G401.6 (cell line): Measurements from ENCODE around the gene TUBAL3.
"Not testable (repeated sequence)": the region's sequence is repeated elsewhere in the genome, so short reads cannot be mapped to it uniquely, and the experiment has no call there.

ENCODE experiments used
- FAIRE-seq: peaks from 2 replicates; lab custom pipeline; 2012; peaks lifted over from hg19 to GRCh38; lab: Jason Lieb, UNC

Gene TUBAL3

DNA sequence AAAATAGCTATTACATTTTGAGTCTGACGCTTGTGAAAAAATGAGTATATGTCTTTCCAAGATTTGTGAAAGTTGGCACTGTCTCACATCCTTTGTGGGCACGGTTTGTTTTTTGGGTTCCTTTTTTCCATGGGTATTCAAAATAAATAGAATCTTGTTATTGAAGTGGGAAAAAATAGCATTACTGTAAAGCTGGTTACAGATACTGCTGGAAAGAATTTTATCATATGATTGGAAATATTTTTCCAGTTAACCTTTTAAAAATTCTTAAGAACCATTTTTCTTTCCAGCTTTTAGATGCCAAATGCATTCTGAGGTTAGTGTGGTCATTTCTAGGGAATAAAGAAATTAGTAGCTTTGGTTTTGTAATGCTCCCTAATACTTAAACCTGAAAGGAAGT lies 19.1 kb upstream of the TUBAL3 start:
- FAIRE-seq = no peak

DNA sequence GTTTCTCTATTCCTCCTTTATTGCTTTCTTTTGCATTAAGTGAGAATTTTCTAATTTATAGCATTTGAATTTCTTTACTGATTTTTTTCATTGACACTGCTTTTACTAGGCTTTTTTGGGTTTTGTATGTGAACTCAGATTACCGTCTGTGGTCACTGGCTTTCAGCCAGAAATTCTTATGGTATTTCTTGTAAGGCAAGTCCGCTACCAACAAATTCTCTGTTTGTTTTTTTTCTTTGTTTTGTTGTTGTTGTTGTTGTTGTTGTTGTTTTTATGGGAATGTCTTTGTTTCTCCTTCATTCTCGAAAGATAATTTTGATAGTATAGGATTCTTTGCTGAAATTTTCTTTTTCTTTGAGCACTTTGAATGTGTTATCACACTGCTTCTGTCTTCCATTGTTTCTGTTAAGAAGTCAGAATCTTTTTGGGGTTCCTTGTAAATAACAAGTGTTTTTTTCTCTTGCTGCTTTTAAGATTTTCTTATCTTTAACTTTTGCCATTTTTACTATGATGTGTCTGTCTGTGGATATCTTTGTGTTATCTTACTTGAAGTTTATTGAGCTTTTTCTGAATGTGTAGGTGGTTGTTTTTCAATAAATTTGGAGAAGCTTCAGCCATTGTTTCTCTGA lies 15.0 kb upstream of the TUBAL3 start:
- no peak for FAIRE-seq

DNA sequence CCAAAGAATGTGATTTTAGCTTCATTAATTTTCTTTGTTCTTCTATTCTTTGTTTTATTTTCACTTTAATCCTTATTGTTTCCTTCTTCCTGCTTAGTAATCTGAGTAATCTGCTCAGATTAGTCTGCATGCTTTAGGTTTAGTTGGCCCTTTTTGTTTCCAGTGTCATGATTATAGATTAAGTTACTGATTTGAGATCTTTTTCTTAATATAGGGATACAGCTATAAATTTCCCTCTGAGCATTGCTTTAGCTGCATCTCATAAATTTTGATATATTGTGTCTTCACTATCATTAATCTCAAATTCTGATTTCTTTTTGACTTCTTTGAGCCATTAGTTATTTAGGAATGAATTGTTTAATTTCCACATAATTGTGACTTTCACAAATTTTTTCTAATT lies 14.0 kb upstream of the TUBAL3 start:
- peak; percentile 55 for FAIRE-seq

DNA sequence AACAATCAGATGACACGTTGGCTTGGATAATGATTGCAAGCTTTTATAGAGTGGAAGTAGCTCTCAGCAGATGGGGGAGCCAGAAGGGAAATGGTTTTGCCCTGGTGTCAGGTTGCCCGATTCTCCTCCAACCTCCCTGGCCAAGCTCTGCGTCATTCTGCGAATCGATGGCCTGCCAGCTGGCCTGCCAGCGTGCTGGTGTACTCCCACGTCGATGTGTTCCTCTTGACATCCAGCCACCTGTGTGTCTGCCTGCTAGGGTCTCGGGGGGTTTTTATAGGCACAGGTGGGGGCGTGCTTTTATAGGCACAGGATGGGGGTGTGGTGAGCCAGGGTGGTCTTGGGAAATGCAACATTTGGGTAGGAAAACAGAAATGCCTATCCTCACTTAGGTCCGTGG lies 12.4 kb upstream of the TUBAL3 start:
- FAIRE-seq = no peak

DNA sequence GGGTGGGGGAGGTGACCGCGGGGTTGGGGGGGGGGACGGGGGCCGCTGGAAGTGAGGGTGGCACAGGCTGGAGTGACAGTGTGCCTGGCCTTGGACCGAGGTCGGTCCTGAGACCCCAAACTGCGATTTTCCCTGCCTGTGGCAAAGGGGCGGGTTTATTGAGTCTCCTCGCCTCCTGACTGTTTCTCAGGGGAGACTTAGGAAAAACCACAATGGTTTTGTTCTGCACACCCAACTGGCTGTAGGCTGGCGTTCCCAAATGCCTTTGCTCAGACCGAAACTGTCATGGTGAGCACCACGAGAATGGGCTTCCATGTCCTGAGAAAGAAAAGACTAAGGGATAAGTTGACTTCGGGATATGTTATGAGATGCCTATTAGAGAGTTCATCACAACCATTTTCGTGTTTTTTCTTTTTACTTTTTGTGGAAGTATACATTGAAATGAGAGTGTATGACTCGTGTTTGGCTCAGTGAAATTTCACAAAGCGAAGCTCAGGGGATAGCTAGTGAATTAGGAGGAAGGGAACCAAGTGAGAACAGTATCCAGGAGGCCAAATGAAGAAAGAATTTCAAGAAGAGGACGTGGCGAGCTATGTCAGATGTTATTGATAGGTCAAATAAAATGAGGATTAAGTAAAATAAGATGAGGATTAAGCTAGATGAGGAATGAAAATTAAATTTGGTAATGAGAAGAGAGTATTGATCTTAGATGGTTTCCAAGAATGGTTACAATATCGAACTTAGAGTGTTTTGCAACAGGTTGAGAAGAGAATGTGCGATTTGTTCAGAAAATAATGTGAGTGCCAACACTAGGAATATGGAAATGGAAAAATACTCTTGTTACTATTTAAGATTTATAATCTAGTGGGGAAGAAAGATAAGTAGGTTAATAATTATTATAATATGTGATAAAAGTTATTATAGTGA lies 8.6 kb upstream of the TUBAL3 start:
- FAIRE-seq = no peak

DNA sequence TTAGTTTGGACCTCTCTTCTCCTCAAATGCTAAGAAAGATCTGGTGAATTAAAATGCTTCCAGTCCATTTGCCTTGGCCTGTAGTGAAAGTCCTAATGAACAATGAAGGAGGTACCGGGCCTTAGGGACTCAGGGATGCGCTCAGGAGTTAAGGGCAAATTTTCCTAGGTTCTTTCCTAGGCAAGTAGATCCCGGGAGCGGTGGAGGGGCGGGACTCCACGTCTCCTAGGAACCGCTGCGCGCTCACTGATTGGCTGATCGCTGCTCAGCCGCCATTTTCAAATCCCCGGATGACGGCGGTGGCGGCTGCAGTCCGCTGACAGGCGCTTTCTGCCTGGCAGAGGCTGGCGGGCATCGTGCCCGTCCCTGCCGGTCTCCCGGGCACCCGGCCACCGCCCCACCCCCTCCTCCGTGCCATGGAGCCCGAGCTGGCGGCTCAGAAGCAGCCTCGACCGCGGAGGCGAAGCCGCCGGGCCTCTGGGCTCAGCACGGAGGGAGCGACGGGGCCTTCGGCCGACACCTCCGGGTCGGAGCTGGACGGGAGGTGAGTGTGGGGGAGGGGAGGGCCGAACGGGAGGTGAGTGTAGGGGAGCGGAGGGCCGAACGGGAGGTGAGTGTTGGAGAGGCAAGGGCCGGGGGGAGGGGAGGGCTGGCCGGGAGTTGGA lies 7.8 kb upstream of the TUBAL3 start, which contains the start of gene NET1:
NET1 (plus strand) TSS at position 281 of the 665 bp plus-strand sequence; CDS start at position 417, 136 bp downstream.
- FAIRE-seq = peak; percentile 87

DNA sequence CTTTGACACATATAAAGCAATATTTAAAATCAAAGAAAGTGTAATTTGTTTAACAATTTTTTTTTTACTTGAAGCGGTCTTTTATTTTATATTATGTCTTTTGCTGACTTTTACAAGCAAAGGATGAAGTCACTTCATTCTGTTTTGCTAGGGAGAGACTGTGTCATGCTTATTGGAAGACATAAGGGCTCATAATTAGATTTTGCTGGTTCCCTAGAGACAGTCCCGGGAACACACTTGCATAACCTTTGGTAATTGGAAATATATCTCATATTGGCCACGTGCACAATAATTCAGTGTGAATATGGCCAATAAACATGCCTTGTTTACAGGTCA lies 7.3 kb upstream of the TUBAL3 start:
- FAIRE-seq = no peak

DNA sequence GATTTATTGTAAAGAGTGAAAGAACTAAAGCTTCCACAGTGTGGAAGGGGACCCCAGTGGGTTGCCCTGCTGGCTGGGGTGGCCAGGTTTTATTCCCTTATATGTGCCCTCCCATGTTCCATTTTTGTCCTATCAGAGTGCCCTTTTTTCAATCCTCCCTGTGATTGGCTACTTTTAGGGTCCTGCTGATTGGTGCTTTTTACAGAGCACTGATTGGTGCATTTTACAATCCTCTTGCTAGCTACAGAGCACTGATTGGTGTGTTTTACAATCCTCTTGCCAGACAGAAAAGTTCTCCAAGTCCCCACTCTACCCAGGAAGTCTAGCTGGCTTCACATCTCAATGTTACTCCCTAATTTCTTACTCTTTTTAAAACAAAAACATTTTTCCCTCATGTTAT lies 6.2 kb upstream of the TUBAL3 start:
- FAIRE-seq = not testable (repeated sequence)

DNA sequence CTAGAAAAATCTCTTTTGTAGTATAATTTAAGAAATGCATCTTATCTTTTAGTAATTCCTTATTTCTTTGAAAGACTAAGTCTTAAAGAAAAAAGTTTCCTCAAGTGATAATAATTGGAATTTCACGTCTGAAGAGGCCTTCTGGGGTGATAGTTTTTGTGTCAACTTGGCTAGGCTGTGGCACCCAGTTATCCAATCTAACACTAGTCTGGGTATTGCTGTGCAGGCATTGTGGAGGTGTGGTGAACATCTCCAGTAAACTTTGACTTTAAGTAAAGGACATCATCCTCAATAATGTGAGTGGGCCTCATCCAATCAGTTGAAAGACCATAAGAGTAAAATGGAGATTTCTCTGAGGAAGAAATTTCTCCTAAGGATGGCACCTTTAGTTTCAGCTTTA lies 2.3 kb upstream of the TUBAL3 start:
- no peak for FAIRE-seq

DNA sequence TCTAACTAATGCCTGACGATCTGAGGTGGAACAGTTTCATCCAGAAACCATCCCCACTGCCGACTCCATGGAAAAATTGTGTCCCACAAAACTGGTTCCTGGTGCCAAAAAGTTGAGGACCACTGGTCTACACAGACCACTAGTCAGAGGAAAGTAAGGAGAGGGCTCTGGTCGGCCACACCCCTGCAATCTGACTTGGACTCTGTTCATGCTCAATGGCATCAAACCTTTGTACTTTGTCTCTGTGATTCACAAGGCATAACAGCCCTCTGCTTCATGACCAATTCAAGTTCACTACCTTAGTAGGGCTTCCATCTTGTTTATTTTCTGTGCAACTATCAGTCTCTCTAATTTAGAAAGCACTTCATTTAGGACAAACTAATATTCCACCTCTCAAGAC lies 1.8 kb downstream of the TUBAL3 start:
- FAIRE-seq = no peak

DNA sequence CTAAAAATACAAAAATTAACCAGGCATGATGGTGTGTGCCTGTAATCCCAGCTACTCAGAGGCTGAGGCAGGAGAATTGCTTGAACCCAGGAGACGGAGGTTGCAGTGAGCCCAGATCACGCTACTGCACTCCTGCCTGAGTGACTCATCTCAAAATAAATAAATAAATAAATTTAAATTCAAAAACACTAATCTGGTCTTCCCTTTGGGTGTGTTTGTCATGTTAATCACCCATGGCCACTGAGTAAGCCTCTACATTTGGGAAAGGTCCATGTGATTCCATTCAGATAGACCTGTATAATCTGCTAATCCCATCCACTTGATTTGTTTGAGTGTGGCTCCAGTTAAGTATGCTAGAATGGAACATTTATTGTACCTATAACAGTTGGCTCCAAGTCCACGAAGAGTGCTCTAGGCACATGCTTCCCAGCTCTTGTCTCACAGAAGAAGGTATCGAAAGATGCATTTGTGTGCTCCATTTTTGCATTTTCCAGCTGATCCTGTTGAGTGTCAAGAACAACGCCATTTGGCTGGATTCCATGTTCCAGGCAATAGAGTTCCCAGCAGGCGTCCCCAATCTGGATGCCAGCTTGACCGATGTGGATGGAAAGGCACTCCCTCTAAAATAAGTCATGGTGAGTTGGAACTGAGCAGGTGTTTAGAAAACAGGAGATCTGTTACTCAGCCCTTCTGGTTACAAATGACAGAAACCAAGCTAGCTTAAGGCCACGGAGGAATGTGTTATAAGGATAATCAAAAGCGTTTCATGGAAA lies 4.0 kb downstream of the TUBAL3 start:
- FAIRE-seq = no peak

DNA sequence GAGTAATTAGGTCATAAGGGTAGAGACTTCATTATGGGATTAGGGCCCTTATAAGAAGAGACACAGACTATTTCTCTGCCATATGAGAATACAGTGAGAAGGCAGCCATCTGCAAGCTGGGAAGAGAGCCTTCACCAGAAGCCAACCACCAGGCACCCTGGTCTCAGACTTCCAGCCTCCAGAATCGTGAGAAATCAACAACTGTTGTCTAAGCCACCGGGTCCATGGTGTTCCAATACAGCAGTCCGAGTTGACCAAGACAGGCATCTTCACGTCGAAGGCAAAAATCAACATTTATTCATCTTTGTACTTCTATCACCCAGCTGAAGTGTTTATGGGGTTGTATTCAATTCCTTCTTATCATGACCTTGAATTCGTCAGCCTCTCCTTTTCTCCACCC lies 5.3 kb downstream of the TUBAL3 start:
- no peak for FAIRE-seq

DNA sequence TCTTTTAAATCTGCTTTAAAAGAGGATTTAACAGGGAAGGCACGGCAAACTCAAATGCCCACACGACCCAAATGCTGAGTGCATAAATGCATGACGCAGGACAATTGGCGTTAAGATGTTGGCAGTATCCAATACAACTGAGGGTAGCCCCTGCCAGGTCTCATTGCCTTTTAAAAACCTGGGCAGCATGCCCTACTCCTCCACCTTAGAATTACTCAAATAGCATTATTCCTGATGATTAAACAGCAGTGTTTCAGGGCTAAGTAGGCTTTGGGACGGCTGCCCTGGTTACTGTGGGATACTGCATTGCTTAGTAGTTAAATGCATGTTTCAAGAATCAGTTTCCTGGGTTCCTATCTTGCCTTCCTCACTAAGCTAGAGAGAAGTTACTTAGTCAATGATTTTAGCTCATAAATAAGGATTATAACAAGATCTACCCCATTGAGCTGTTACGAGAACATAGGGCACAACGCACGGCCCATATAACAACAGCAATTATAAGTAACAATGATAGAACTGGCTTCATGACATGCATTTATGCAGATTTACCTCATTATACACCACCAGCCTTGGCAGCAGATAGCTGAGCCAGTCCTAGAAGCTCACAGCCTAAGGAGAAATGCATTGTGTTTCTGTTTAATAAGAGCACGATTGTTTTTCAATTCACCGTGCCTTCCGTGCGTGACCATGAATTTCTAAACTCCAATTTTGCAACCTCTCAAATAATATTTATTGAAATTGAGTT lies 7.9 kb downstream of the TUBAL3 start:
- no peak for FAIRE-seq

DNA sequence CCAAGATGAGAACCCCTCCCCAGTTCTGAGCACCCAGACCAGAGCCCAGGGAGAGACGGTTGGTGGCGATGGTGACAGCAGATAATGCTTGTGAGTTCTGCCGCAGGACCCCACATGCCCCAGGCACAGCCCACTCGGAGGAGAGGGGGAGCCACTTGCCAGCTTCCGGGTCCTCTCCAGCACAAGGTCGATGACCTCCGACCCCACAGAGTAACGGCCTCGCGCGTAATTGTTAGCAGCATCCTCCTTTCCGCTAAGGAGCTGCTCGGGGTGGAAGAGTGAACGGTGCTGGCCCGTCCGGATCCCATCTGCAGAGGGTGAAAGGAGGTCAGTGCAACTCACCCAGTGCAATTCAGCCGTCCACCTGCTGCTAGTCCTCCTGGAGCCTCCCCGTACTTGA lies 9.5 kb downstream of the TUBAL3 start:
- no peak for FAIRE-seq

DNA sequence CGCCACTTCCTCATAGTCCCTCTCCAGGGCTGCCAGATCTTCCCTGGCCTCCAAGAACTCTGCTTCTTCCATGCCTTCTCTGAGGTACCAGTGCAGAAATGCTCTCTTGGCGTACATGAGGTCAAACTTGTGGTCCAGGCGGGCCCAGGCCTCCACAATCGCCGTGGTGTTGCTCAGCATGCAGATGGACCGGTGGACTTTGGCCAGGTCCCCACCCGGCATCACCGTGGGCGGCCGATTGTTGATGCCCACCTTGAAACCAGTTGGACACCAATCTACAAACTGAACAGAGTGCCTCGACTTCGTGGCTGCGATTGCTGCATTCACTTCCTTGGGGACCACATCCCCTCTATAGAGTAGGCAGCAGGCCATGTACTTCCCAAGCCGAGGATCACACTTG lies 11.1 kb downstream of the TUBAL3 start:
- no peak for FAIRE-seq

DNA sequence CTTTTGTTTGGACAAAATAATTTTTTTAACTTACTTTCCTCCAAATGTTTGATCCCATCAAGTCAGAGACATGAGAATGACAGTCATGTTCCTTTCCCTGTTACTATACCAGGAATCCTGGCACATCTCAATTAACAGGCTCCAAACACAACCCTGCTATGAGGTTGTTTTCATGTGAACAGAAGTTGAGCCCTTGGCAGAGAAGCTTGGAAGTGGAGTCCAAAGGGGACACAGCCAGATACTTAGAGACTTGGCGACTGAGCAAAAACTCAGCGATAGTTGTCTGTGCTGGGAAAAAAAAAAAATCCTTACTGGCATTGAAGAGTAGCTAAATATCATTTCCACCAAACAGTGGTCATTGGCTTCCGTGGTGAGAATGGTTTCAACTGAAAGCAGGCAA lies 12.8 kb downstream of the TUBAL3 start:
- FAIRE-seq = no peak

DNA sequence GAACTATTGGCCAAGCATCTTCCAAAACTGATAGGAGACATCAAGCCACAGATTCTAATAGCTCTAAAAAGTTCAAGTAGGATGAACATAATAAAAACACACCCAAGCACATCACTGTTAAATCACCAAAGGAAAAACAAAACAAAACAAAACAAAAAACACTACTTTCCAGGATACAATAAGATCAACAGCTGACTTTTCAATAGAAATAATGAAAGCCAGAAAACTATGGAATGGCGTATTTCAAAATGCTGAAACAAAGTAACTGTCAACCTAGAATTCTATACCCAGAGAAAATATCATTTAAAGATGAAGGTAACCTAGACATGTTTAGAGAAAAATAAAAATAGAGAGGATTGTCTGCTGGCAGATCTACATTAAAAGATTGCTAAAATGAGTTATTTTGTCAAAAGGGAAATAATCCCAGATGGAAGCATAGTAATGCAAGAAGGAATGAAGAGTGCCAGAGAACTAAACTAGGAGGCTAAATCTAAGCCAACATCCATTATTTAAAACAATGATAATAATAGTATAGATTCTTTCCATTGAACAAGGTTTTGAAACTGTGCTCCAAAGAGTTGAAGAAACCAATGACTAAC lies 13.9 kb downstream of the TUBAL3 start:
- FAIRE-seq = peak; percentile 76

DNA sequence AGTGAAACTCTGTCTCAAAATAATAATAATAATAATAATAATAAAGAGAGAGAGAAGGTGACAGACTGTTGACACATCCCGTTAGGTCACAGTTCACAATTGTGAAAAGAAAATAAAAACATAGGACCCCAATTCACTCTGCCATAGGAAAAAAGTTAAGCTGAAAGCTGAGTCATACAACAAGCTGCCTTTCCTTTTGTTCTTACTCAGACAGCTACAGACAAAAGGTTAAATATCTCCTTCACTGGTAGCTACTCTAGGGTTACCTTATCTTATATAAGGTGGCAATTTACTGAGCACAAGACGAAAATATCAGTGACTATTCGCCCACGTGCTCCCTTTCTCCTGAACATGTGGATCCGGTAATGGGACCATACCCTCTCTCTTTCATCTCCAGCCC lies 17.5 kb downstream of the TUBAL3 start:
- FAIRE-seq = no peak

DNA sequence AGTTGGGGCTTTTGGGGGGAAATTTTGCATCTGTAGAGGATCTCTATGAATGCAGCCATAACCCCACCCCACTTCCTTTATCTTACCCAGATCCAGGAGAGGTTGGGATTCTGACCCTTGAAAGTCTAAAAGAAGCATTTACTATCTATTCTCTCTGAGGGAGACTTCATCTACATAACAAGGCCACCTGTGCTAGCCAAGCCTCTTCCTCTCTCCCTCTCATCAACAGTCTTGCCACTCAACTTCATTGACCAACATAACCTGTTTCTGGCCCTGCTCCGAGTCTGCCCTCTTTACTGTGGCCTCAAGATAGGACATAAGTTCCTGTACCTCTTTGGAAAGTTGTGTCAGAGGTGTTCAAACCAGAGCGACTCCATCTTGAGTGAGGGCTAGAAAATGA lies 19.4 kb downstream of the TUBAL3 start:
- FAIRE-seq = no peak

DNA sequence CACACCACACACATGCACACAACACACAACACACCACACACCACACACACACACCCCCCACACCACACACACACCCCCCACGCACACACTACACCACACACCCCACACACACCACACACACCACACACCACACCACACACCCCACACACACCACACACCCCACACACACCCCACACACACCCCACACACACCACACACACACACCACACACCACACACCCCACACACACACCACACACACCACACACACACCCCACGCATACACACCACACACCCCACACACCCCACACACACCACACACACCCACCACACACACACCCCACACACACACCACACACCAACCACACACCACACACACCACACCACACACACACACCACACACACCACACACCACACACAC lies 23.4 kb downstream of the TUBAL3 start:
- no peak for FAIRE-seq

DNA sequence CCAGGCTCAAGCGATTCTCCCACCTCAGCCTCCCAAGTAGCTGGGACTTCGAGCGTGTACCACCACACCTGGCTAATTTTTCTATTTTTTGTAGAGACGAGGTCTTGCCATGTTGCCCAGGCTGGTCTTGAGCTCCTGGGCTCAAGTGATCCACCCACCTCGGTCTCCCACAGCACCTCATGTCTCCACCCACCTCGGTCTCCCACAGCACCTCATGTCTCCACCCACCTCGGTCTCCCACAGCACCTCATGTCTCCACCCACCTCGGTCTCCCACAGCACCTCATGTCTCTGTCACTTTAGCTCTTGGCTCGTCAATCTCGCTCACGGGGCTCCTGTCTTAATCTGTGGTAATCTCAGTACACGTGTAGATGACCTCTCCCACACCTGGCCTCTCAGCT lies 24.2 kb downstream of the TUBAL3 start:
- not testable (repeated sequence) for FAIRE-seq
